Thyroid gland (tissue), 4 donors: Measurements from ENCODE around the gene SLC1A7. TPM values are rescaled to one million over a fixed set of nuclear protein-coding genes. Genes with fewer than 3 reads are reported as not detected.

ENCODE experiments used
- DNase-seq, 2 donors: peaks; one replicate each; pipeline ENCODE4 v3.0.0-alpha.2; 2019
- H3K27ac ChIP-seq, 3 donors: fragments of 200-600 bp; sonication (generic); 1 replicate in 2 of 3; 2 replicates in 1 of 3; pipeline ENCODE4 v1.5.1; 2016 to 2019; ENCODE audit warnings: mild to moderate bottlenecking in 1 of 3, moderate library complexity in 1 of 3
- H3K27me3 ChIP-seq: fragments of 200-600 bp; sonication (generic); one replicate; pipeline ENCODE4 v1.5.1; 2019
- H3K36me3 ChIP-seq, 2 donors: fragments of 200-600 bp; sonication (generic); one replicate each; pipeline ENCODE4 v1.5.1; 2016 to 2019
- H3K4me1 ChIP-seq, 2 donors: fragments of 200-600 bp; sonication (generic); one replicate each; pipeline ENCODE4 v1.5.1; 2017 to 2019
- H3K4me3 ChIP-seq, 3 donors: fragments of 200-600 bp; sonication (generic); replicated peaks in 1 of 3; 1 replicate in 2 of 3; 2 replicates in 1 of 3; pipeline ENCODE4 v1.5.1; 2016; ENCODE audit warnings: mild to moderate bottlenecking in 1 of 3
- H3K9me3 ChIP-seq: fragments of 200-600 bp; sonication (generic); one replicate; pipeline ENCODE4 v1.5.1; 2017
- POLR2A ChIP-seq, 2 donors: fragments of 450-650 bp; IDR thresholded peaks; one replicate each; pipeline ENCODE4 v1.6.1; 2017; ENCODE audit warnings: antibody characterized with exemption in 2 of 2, mild to moderate bottlenecking in 2 of 2, moderate library complexity in 1 of 2
- WGBS, 2 donors: methylation state at CpG; one replicate each; pipeline ENCODE4 v1.1.5; 2017; 5-methylcytosine and 5-hydroxymethylcytosine counted together
- intact Hi-C: fragments of 100-400 bp; cut with DNase I; formaldehyde crosslinking; loops from one replicate; pipeline ENCODE4 v1.15.1; 2023
- total RNA-seq, 4 donors: library from RNA; depleted of rRNA; stranded (reverse); fragments of >200 nt; gene quantifications; one replicate each; pipeline ENCODE4 v1.2.3, GENCODE V29; 2016
- TF ChIP-seq, protein P1 (sequence below), 6 experiments: fragments of 200-600 bp in 3 of 6; fragments of 450-650 bp in 3 of 6; sonication (generic) in 3 of 6; IDR thresholded peaks; one replicate each; pipeline ENCODE4 v1.5.1; 2016 to 2019; ENCODE audit warnings: antibody characterized with exemption in 6 of 6, mild to moderate bottlenecking in 2 of 6, inconsistent platforms in 1 of 6, moderate library complexity in 1 of 6

SLC1A7 gene
- total RNA-seq, 4 donors from 2014 or later: 0.13 to 0.33 (median 0.20) TPM; not detected in 1

DNA sequence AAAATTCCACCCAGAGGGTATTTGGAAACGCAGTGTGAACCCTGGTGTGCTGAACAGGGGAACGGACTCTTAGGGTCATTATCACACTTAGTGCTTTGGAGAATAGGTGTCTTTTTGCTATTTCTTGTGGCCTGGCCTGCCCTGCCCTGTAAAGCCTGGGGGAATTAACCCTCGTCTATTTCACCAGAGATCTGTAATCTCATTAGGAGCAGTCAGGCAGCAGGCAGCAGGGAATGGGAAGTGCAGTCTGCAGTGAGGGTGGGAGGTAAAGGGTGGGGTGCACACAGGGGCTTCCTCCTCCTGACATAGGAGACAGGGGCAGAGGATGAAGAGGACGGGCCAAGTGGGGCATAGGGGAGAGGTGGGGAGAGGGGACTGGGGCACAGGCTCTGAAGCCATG, 1.1 kb upstream of the SLC1A7 start:
- no peak for DNase-seq
- Histone ChIP-seq H3K27ac (no peak overlapping the region), H3K4me1 (no peaks in the 10 kb centered on the region), H3K9me3 (no peaks in the 10 kb centered on the region), H3K36me3 (no peaks in the 10 kb centered on the region), H3K4me3 (no peak overlapping the region), H3K27me3 (no peaks in the 10 kb centered on the region)
- WGBS, 2 donors: 77% methylated on average over 4 of the region's 4 CpGs
- TF ChIP-seq, protein P1, sequence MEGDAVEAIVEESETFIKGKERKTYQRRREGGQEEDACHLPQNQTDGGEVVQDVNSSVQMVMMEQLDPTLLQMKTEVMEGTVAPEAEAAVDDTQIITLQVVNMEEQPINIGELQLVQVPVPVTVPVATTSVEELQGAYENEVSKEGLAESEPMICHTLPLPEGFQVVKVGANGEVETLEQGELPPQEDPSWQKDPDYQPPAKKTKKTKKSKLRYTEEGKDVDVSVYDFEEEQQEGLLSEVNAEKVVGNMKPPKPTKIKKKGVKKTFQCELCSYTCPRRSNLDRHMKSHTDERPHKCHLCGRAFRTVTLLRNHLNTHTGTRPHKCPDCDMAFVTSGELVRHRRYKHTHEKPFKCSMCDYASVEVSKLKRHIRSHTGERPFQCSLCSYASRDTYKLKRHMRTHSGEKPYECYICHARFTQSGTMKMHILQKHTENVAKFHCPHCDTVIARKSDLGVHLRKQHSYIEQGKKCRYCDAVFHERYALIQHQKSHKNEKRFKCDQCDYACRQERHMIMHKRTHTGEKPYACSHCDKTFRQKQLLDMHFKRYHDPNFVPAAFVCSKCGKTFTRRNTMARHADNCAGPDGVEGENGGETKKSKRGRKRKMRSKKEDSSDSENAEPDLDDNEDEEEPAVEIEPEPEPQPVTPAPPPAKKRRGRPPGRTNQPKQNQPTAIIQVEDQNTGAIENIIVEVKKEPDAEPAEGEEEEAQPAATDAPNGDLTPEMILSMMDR (IDR thresholded peaks at IDR 0.05): no peak
- TF ChIP-seq POLR2A (IDR thresholded peaks at IDR 0.05): no peak
- intact Hi-C loops: no loop called here

DNA sequence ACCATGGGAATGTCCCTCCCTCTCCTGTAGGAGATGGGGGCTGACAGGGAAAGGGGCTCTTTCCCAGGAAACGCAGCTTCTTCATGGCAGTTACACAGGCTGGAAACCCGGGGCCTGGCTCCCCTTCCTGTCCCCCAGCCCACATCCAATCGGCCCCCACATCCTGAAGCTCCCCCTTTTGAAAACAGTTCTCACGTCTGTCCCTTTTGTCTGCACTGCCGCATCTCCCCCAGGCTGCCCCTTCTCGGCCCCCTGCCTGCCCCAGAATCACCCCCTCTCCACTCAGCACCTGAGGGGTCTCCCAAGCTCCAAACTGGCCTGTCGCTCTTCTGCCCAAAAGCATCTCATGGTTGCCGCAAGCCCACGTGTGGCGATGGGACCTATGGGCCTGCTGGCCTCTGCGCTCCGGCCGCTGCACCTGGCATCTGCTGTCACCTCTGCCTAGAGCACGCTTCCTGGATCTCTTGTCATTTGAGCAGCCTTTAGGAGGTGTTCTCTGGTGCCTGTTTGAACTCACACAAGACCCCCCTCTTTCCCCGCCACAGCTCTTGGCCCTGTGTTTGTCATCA, 867 bp downstream of the SLC1A7 start:
- intact Hi-C loops: no loop called here

DNA sequence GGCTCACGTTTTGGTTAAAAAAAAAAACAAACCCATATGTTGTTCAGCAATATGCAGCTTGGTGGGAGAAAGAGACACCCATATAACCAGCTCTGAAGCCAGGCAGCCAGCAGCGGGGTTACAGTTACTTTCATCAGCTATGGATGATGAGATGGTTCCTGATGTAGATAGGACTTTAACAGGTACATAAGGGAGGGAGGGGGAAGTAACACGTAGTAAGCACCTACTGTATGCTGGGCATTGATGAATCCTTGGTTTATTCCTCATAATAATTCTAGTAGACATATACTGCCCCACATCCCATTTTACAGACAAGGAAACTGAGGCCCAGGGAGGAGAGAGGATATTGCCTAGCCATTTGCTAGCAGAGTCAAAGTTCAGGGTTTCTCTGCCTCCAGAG, 2.0 kb downstream of the SLC1A7 start:
- Histone ChIP-seq H3K9me3 (no peaks in the 10 kb centered on the region), H3K36me3 (no peaks in the 10 kb centered on the region), H3K27me3 (no peaks in the 10 kb centered on the region), H3K4me3 (no peak overlapping the region), H3K27ac (no peak overlapping the region), H3K4me1 (no peaks in the 10 kb centered on the region)
- DNase-seq: no peak
- intact Hi-C loops: no loop called here
- 78 to 87% methylated on average over 3 of the region's 3 CpGs for WGBS, 2 donors
- TF ChIP-seq, protein P1 (IDR thresholded peaks at IDR 0.05): no peak
- no peak for TF ChIP-seq POLR2A (IDR thresholded peaks at IDR 0.05)

More for the DNA sequence above, 867 bp downstream of the SLC1A7 start:
- Histone ChIP-seq H3K27ac (no peak overlapping the region), H3K36me3 (no peaks in the 10 kb centered on the region), H3K4me3 (no peak overlapping the region), H3K27me3 (no peaks in the 10 kb centered on the region), H3K4me1 (no peaks in the 10 kb centered on the region), H3K9me3 (no peaks in the 10 kb centered on the region)
- TF ChIP-seq POLR2A (IDR thresholded peaks at IDR 0.05): no peak
- TF ChIP-seq, protein P1 (IDR thresholded peaks at IDR 0.05): no peak
- 87 to 88% methylated on average over 13 to 14 of the region's 15 CpGs for WGBS, 2 donors
- no peak for DNase-seq

DNA sequence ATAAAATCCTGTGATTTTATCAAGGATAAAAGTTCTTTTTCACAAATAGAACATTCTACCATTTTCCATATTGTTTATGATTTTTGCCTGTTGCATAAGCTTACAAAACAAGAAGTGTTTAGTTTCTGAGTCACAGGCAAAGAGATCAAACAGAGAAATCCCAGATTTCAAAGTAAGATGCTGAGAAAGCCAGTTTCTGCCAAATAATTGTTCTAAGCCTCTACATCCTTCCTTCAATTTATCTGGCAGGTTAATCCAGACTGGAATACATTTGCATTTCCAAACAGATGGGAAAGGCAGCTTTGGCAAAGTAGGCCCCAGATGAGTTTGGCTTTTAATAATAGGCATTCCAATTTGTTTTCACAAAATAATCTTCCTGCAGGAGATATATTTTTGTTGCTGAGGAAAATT, 2.5 kb downstream of the SLC1A7 start:
- Histone ChIP-seq H3K27ac (peak overlapping the region in 1 of 3 donors; percentile 12), H3K27me3 (no peaks in the 10 kb centered on the region), H3K9me3 (no peaks in the 10 kb centered on the region), H3K36me3 (no peaks in the 10 kb centered on the region), H3K4me3 (no peak overlapping the region), H3K4me1 (no peaks in the 10 kb centered on the region)
- intact Hi-C loops: no loop called here
- no peak for DNase-seq
- TF ChIP-seq, protein P1 (IDR thresholded peaks at IDR 0.05): no peak
- TF ChIP-seq POLR2A (IDR thresholded peaks at IDR 0.05): no peak

DNA sequence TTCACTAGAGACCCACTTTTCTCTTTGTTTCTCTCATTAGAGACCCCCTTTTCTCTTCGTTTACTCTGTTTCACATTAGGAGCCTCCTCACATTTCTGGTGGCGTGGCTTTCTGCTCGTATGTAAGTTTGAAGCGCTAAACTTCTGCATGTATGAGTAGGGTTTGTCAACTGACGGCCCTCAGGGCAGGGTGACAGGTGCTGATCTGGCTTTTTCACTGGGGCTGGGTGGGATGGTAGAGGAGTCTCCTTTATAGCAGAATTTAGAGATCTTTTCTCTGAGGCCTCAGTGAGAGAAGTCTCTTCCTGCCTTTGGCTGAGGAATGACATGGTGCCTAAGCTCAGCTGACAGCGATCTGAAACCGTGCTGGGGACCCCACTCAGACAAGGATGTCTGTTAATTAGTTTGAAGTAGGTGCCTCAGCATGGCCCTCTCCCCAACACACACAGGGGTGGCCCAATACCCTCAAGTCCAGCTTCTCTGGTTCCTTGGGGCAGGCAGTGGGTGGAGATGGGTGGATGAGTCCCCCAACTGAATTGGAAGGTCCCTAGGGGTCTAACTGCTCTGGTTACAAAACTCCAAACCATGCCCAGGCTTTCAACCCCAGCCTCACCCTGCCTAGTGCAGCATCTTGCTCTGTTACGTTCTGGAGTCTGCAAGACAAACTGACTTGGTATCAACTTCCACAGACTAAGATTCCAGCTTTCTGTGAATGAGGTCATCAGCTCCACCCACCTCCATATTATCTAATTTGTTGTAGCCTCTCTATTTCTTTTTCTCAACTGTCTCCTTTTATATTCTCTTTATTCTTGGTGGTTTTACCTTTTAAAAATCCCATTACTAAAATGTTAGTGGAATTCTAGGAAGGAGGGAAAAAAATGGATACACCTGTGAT, 3.2 kb downstream of the SLC1A7 start:
- H3K4me1 ChIP-seq: no peaks in the 10 kb centered on the region
- WGBS, 2 donors: 74 to 82% methylated on average over 8 of the region's 8 CpGs
- intact Hi-C loops: no loop called here
- TF ChIP-seq, protein P1 (IDR thresholded peaks at IDR 0.05): no peak
- TF ChIP-seq POLR2A (IDR thresholded peaks at IDR 0.05): no peak
- DNase-seq: no peak
- H3K27ac ChIP-seq: no peak overlapping the region
- no peaks in the 10 kb centered on the region for H3K27me3 ChIP-seq
- no peak overlapping the region for H3K4me3 ChIP-seq
- no peaks in the 10 kb centered on the region for H3K36me3 ChIP-seq
- H3K9me3 ChIP-seq: no peaks in the 10 kb centered on the region
